ENCODE results near the gene CDKN1B.

Gene CDKN1B

DNA sequence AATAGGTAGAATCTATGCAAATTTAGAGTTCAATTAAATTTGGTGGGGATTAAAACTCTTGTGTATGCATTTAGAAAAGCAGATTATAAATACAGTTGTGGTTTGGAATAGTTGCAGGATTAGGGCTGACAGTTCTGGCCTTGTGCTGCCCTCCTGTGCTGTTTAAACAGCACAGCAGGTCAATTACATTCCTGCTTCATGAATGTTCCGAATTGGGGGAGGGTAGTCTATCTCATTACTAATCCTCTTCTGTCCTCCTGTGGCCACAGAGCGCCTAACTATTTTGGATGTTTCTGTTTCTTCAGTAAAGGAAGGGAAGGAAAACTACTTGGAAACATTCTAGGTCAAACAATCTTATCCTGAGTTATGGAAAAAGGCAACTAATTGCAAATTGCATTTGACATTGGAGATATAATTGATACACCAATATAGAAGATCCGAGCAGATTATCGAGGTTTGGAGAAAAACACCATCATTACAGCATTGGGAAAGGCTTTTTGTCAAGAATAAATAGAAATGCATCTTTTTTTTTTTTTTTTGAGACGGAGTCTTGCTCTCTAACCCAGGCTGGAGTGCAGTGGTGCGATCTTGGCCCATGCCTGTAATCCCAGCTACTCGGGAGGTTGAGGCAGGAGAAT is 12.5 kb upstream of the CDKN1B start:
- DNase-seq = peak; percentile 91

DNA sequence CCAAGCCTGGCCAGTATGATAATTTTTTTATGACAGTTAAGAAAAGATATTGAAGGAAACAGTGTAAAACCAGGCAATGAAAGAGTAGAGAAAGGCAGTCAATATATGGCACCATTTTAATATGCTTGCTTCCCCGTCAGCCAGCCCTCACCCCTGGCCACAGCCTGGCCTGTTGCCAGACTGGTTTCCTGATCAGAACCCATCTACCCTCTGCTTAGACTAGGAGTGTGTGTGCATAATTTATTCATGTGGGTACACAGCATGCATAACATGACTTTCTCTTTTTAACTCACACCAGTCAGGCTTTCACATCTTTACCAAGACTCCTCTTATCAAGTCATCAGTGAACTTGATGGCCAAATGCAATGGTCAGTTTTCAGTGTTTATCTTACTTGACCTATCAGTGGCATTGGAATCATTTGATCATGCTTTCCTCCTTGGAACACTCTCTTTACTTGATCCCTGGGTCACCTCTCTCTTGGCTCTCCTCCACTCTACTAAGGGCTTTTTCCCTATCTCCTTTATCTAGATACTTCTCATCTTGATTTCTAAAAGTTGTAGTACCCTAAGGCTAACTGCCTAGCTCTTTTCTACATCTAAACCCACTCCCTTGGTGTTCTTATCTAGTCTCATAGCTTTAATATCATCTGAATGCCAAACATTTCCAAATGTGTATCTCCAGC is 11.2 kb upstream of the CDKN1B start:
- peak; percentile 61 for DNase-seq

DNA sequence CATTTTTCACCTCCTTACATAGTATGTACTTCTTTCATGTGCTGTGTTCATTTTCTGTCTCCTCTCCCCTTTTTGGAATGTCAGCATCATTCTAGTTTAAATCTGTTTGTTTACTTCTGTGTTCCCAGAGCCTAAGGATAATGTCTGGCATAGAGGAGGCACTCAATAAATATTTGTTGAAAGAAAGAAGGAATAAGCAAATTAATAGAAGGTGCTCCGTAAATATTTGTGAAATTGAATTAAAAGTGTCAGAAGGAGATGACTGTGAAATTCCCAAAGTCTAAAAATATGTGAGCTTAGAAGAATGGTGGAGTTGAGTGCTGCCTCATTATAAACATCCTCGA is 3.3 kb upstream of the CDKN1B start:
- DNase-seq = no peak

DNA sequence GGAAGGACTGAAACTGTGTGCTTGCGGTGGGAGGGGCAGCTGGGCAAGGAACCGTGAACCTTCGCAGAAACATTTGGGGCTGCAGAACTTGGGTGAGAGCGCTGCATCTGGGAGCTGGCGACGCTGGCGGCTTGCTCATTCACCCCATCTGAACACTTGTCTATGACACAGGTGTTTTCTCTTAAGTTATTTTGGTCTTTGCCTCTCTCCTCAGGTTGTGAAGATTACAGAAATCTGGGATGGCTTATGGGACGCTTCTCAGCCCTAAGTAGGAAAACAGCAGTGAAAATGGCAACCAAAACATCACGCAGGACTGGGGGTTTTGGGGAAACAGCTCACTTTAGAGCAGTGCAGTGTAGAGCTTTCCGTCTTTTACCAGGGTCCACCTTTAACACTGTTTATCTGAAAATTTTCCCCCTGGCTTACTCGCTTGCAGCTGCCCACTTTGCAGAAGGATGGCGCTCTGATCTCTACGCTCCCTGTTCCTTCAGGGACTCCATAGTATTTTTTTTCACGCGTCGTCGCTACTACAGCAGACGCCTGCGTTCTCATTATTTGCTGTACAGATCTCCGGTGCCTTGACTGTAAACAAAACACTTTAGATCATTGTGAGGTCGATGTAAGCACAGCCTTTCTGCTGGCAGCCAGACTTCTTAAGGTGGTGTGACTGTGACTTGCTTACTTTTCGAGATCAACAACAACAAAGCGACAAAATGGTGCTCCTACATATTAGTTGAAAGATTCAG is 2.7 kb upstream of the CDKN1B start:
- DNase-seq = peak; percentile 72

DNA sequence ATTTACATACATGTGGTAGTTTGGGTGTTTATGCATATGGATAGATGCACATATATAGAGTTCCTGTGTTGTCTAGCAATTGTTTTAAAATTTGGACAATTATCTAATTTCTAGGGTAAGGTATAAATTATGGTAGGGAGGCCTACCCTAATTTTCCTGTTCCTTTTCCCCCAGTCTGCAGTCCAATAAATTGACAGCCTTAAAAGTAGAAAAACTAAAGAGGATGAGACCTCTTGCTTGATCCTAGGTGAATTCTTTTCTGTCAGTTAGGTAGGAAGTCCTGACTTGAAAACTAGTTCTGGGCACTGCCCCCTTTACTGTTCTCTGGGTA is 2.1 kb upstream of the CDKN1B start:
- DNase-seq = no peak

DNA sequence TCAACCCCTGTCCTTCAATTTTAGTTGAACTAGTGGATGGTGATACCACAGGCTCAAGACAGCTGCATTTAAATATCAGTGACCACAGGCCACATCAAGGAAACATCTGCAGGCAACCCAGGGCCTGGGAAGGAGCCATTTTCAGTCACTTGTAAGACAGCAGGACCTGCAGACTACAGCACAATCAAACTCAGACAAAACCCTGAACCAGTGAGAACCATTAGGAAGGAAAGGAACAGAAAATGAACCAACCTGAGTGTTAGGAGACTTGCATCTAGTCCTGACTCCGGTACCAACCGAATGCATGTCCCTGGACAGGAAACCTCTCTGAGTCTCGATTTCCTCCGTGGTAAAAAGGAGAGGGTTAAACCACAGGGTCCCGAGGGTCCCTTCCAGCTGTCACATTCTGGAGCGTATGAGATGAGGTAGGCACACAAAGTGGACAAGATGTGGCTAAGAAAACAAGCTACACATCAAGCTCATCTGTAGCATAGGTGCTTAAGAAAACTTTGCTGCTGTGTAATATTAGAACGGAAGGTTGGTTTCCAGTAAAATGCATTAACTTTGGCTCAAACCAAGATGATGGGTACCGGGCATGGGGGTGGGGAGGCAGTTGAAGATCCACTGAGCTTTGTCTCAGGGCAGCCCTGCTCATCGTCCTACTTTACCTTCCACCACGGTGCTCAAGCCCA is 1.6 kb upstream of the CDKN1B start:
- peak; percentile 77 for DNase-seq

DNA sequence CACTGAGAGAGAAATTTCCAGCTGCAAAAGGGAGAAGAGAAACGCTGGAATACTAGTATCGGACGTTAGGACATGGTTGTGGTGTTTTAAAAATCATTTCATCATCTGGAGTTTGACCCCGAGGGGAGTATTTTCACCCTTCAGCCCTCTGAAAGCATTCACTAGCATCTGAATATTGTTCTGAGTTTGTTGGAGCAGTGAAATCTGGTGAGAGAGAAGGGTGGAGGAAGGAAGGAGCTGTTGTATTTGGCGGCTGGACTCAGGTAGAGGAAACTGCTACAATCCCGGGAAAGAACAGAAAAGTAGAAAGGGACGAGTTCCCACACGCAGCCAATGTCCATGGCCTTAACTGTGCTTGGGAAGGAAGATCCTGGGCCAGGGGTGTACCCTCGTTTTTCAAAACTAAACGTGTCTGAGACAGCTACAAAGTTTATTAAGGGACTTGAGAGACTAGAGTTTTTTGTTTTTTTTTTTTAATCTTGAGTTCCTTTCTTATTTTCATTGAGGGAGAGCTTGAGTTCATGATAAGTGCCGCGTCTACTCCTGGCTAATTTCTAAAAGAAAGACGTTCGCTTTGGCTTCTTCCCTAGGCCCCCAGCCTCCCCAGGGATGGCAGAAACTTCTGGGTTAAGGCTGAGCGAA is 896 bp upstream of the CDKN1B start:
- DNase-seq = peak; percentile 54

DNA sequence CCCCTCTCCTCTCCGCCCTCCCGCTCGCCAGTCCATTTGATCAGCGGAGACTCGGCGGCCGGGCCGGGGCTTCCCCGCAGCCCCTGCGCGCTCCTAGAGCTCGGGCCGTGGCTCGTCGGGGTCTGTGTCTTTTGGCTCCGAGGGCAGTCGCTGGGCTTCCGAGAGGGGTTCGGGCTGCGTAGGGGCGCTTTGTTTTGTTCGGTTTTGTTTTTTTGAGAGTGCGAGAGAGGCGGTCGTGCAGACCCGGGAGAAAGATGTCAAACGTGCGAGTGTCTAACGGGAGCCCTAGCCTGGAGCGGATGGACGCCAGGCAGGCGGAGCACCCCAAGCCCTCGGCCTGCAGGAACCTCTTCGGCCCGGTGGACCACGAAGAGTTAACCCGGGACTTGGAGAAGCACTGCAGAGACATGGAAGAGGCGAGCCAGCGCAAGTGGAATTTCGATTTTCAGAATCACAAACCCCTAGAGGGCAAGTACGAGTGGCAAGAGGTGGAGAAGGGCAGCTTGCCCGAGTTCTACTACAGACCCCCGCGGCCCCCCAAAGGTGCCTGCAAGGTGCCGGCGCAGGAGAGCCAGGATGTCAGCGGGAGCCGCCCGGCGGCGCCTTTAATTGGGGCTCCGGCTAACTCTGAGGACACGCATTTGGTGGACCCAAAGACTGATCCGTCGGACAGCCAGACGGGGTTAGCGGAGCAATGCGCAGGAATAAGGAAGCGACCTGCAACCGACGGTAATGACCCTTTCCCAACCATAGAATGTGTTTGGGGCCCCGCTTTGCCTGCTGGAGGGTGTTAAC is 615 bp downstream of the CDKN1B start:
- peak; percentile 39 for DNase-seq

DNA sequence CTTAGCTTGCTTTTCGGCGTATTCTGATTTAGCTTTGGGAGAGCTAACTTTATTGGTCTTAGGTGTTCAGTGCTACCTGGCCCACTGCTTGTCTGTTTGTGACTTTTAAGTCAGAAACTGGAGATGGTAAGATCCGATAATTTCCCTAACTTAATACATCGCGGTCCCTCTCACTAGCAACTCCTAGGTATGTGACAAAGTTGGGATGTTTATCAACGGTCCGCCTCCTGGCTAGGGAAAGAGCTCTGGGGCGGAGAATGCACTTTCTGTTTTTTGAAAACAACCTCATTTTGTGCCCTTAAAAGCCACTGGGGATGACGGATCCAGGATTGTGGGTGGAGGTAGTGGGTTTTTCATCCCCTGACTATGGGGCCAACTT is 1.2 kb downstream of the CDKN1B start:
- peak; percentile 45 for DNase-seq

DNA sequence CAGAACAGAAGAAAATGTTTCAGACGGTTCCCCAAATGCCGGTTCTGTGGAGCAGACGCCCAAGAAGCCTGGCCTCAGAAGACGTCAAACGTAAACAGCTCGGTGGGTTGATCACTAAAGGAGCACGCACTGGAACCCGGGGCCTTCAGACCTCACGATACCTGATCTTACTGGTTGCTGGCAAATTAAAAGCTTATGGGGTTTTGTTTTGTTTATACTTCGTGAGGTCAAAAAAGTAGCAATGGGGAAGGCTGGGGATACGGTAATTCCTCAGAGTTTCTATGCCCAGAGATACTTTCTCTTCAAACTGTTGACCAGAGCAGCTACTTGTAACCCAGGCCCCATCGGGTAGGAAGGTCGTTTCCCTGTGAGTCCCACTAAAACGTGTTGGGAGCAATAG is 1.7 kb downstream of the CDKN1B start:
- DNase-seq = peak; percentile 42

DNA sequence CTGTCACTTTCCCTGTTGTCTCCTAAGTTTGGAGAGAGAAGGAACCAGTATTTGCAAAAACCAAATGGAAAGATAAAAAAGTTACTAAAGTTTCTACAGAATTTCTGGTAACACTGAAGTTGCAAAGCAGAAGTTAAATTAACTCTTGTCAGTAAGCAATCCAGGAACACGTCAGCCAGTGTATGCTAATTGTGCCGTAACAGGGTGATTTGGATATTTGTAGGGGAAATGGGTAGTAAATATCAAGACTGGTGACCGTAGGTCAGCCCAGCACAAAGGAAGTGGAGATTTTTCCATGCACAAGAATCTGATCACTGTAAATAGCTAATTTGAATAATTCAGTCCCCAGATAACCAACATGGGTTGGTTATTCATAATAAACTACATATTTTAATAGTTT is 2.3 kb downstream of the CDKN1B start:
- peak; percentile 56 for DNase-seq

DNA sequence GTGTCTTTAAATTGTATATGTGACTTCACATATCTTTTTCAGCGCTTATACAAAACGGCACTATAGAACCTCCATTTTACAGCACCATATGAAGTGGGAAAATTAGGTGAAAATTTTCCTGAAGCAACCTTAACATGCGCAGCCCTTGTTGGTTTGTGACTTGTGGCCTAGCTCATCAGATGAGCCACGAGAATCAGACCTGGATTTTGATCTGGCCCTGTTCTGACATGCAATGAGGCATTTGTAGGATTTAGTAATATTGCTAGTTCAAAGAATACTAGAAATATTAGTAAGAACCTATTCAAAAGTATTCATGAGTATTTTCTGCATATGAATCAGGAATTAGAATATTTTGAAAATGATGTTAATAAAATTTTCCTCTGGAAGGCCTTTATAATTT is 2.9 kb downstream of the CDKN1B start:
- DNase-seq = peak; percentile 32

DNA sequence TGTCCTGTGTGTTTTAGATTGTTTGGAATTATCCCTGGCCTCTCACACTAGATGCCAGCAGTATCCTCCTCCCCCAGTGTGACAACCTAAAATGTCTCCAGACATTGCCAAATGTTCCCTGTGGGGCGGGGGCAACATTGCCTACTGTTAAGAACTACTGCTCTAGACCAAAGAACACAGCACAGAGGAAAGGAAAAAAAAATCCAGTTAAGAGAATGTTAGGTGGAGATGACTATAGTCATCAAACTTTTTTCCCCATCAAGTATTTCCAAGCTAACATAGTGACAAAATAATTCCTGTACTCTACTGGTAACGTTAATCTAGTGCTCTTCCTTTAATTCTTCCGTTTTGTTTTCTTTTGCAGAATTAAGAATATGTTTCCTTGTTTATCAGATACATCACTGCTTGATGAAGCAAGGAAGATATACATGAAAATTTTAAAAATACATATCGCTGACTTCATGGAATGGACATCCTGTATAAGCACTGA is 3.5 kb downstream of the CDKN1B start:
- DNase-seq = peak; percentile 55

DNA sequence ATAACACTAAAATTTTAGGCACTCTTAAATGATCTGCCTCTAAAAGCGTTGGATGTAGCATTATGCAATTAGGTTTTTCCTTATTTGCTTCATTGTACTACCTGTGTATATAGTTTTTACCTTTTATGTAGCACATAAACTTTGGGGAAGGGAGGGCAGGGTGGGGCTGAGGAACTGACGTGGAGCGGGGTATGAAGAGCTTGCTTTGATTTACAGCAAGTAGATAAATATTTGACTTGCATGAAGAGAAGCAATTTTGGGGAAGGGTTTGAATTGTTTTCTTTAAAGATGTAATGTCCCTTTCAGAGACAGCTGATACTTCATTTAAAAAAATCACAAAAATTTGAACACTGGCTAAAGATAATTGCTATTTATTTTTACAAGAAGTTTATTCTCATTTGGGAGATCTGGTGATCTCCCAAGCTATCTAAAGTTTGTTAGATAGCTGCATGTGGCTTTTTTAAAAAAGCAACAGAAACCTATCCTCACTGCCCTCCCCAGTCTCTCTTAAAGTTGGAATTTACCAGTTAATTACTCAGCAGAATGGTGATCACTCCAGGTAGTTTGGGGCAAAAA is 4.1 kb downstream of the CDKN1B start:
- DNase-seq = no peak

DNA sequence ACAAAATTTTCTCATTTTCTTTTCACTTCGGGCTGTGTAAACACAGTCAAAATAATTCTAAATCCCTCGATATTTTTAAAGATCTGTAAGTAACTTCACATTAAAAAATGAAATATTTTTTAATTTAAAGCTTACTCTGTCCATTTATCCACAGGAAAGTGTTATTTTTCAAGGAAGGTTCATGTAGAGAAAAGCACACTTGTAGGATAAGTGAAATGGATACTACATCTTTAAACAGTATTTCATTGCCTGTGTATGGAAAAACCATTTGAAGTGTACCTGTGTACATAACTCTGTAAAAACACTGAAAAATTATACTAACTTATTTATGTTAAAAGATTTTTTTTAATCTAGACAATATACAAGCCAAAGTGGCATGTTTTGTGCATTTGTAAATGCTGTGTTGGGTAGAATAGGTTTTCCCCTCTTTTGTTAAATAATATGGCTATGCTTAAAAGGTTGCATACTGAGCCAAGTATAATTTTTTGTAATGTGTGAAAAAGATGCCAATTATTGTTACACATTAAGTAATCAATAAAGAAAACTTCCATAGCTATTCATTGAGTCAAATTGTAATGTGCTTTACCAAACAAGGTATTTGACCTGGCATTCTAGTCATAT is 4.8 kb downstream of the CDKN1B start:
- DNase-seq = peak; percentile 23

DNA sequence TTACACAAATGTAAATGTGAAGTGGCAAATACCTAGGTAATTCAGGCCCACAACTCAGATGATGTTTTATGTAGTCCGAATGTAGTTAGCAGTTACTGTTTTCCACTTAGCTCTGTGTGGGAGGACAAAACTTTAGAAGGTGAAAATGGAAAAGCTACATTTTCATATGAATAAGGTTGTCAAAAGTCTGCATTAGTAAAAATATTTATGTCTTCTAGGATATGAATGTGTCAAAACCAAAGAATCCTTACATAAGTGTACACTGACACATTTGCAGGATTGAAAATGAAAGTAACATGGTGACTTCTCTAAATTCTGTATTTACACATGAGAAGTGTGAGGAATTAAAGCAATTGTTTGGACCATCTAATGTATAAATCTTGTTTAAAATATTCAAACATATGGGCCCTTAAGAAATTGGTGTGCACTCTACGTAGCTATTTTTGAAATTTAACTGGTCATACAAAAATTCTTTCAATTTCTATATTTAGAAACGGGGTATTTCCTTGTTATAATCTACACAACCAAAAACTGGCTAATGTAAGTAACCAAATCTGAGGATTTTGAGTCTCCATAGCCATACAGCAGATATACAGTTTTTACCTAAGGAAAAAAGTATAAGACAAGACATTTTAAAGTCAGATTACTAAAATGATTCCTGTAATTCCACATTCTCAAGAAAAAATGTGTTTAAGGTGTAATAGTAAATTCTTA is 5.4 kb downstream of the CDKN1B start:
- DNase-seq = peak; percentile 65

DNA sequence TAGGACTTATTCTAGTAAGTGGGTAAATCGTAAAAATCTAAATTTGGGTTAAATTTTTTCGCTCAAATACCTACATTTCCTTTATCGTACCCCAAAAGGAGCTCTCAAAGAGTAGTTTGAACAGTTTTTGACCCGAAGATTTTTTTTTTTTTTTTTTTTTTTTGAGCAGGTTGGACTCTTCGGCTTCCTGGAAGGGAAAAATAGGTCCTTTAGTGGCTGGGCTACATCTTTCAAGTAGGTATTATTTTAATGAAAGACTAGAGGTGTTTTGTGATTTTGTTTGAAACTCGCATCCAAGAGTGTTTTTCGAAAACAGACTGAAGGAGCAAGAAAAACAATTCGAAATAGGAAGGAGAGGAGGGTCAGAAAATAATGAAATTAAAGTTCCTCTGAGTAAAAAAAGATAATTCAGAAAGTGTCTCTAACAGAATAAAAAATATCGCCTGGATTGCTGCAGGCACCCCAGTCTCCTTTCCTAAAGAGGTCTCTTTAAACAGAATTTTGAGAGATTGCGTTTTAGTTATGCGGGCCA is 6.0 kb downstream of the CDKN1B start:
- peak; percentile 48 for DNase-seq

DNA sequence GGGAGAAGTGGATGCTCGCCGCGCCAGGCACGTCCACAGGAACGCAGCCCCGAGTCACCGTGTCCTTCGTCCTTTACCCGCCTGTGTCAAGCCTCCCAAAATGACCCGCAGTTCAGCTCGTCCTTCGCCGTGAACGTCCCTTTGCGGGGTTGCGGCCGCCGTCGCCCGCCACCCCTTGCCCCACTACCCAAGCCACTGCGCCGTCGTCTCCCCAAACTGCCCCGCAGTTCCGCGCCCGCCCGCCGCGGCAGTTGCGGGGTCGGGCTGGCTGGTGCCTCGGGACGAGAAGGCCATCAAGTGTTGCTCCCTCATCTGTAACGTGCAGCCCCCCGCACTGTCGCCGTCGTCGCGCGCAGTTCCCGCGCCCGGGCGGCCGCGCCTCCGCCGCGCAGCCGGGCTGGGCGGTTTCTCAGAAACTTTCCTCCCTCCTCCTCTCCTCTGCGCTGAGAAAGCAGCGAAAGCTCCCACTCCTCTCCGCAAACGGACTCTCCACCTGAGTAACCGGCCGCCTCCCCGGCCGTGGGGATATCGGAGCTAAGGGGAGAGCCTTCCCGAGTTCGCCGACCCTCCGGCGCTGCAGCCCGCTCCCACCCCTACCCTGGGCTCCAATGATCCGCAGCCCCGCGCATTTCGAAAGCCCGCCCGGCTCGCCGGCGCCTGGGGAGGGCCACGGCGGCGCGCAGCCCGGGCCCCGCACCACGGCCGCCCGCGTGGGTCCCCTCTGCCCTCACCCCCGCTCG is 6.7 kb downstream of the CDKN1B start:
- peak; percentile 56 for DNase-seq

DNA sequence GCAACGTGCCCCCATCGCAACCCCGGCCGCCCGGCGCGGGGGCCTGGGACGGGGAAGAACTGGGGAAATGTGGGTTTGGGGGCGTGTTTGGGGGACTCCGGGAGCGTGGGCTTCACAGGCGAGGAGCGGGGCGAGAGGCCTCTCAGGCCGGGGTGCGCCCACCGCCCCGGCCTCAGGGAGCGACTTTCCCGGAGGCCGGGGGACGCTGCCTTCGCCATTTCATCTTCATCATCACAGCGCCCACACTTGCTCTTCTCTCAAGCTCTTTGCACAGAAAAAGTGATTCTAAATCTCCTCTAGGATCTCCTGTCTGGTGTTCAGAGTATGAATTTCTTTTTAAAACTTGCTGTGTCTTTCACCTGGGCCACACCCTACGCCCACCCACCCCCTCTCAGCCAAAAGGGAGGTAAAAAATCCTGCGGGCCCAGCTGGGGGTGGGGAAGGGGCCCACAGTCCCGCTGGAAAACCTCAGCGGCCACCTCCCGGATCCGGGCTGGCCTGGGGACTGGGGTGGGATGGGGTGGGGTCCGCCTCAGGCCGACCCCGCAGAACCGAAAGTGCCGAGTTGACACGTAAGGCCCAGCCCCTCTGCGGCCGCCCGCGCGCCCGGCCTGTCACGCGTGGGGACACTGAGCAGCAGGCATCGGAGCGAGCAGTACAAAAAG is 7.4 kb downstream of the CDKN1B start:
- DNase-seq = peak; percentile 34

Data from hematopoietic multipotent progenitor cell treated with erythropoietin and hydrocortisone succinate and interleukin-3 and kit ligand, for 8 days (in vitro differentiated cells).